A673 (cell line): ENCODE data around the gene PCDHB6. TPM values are rescaled to one million over a fixed set of nuclear protein-coding genes. Genes with fewer than 3 reads are reported as not detected.
"Not testable (repeated sequence)": the region's sequence is repeated elsewhere in the genome, so short reads cannot be mapped to it uniquely, and the experiment has no call there.

Source experiments
- BruUV-seq: library from RNA; stranded (reverse); fragments of 400-500 nt; replicated peaks from 2 replicates; lab custom pipeline; 2021; lab: Mats Ljungman, UMichigan
- CTCF ChIA-PET: fragments of 300-600 bp; sonication (Branson Sonifier 250); formaldehyde crosslinking; loops from one replicate; lab custom pipeline; 2022; ENCODE audit warnings: antibody characterized with exemption; lab: Charles Lee
- POLR2A ChIA-PET: fragments of 300-600 bp; sonication (Branson Sonifier 250); formaldehyde crosslinking; loops from one replicate; lab custom pipeline; 2022; ENCODE audit warnings: antibody characterized with exemption; ENCODE audit not compliant: low non-redundant PET; lab: Charles Lee
- DNase-seq: peaks from one replicate; pipeline ENCODE4 v3.0.0-alpha.2; 2015; ENCODE audit warnings: low spot score
- H3K27ac ChIP-seq: fragments of 200-600 bp; sonication (generic); 2 replicates; pipeline ENCODE4 v1.5.1; 2016; ENCODE audit warnings: mixed run types, low read depth, mild to moderate bottlenecking, mixed read lengths, antibody characterized with exemption, low read length; ENCODE audit not compliant: poor library complexity, severe bottlenecking
- H3K27me3 ChIP-seq: fragments of 200-600 bp; sonication (generic); replicated peaks from 2 replicates; pipeline ENCODE4 v1.6.1; 2017; ENCODE audit warnings: mixed run types, low read depth, mild to moderate bottlenecking, mixed read lengths, antibody characterized with exemption, low read length; ENCODE audit not compliant: insufficient read depth, poor library complexity
- H3K36me3 ChIP-seq: fragments of 200-600 bp; sonication (generic); 2 replicates; pipeline ENCODE4 v1.6.1; 2016; ENCODE audit warnings: mixed run types, mild to moderate bottlenecking, mixed read lengths, antibody characterized with exemption, low read length; ENCODE audit not compliant: insufficient read depth, poor library complexity, severe bottlenecking
- H3K4me1 ChIP-seq: fragments of 200-600 bp; sonication (generic); 2 replicates; pipeline ENCODE4 v1.6.1; 2017; ENCODE audit warnings: mixed run types, mild to moderate bottlenecking, mixed read lengths, antibody characterized with exemption, low read length; ENCODE audit not compliant: insufficient read depth, poor library complexity, severe bottlenecking
- H3K4me3 ChIP-seq: fragments of 200-600 bp; sonication (generic); 2 replicates; pipeline ENCODE4 v1.5.1; 2016; ENCODE audit warnings: low read depth, mixed run types, mild to moderate bottlenecking, mixed read lengths, low read length; ENCODE audit not compliant: poor library complexity, severe bottlenecking
- H3K9me3 ChIP-seq: fragments of 200-600 bp; sonication (generic); 2 replicates; pipeline ENCODE4 v1.6.1; 2016; ENCODE audit warnings: mixed run types, low read depth, mild to moderate bottlenecking, mixed read lengths, antibody characterized with exemption, low read length; ENCODE audit not compliant: poor library complexity, severe bottlenecking
- EZH2 ChIP-seq: fragments of 200-600 bp; sonication (generic); IDR thresholded peaks from 2 replicates; pipeline ENCODE4 v1.6.1; 2017; ENCODE audit warnings: borderline replicate concordance, low read depth, mild to moderate bottlenecking, mixed read lengths, antibody characterized with exemption, low read length; ENCODE audit not compliant: poor library complexity, severe bottlenecking
- intact Hi-C: fragments of 100-400 bp; cut with micrococcal nuclease; formaldehyde crosslinking; loops from one replicate; pipeline ENCODE4 v1.10.0; 2022; ENCODE audit not compliant: unreplicated experiment
- total RNA-seq: library from RNA; stranded (reverse); gene quantifications from 2 replicates; pipeline ENCODE4 v1.2.3, GENCODE V29; 2021
- TF ChIP-seq, protein P1 (sequence below): fragments of 300-800, 200-600 bp; sonication (generic); conservative IDR thresholded peaks from 2 replicates; pipeline ENCODE4 v1.5.1; 2017; ENCODE audit warnings: low read depth, mild to moderate bottlenecking, antibody characterized with exemption, low read length, moderate library complexity, mixed read lengths

Gene PCDHB6
- total RNA-seq, 1 experiment from 2014 or later, result 7.3 TPM

DNA sequence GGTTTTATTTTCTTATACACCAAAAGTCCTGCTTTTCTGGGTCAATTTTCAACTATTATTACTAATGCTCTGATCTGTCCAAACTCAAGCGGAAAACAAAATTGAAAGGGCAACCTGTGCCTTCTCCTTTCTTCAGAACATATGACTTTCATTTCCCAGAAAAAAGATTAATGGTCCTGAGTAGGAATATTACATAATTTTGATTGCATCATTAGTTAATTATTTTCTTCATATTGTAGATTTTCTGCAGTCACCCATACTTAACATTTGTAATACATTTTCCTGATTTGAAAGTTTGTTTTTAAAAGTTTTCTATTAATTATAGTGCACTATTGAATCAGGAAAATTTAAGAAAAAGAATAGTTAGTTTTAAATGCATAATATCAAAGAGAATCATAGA, 26.1 kb downstream of the PCDHB6 start:
- no peak overlapping the region for H3K27ac ChIP-seq
- ChIA-PET POLR2A (no interaction called here), CTCF (no interaction called here)
- no peaks in the 10 kb centered on the region for H3K4me1 ChIP-seq
- intact Hi-C loops, result no loop called here
- H3K27me3 ChIP-seq, result no peaks in the 10 kb centered on the region
- no peak for DNase-seq
- H3K36me3 ChIP-seq, result no peaks in the 10 kb centered on the region
- no peak for TF ChIP-seq EZH2
- no TSS peak for BruUV-seq
- no peak overlapping the region for H3K4me3 ChIP-seq
- H3K9me3 ChIP-seq, result no peaks in the 10 kb centered on the region

DNA sequence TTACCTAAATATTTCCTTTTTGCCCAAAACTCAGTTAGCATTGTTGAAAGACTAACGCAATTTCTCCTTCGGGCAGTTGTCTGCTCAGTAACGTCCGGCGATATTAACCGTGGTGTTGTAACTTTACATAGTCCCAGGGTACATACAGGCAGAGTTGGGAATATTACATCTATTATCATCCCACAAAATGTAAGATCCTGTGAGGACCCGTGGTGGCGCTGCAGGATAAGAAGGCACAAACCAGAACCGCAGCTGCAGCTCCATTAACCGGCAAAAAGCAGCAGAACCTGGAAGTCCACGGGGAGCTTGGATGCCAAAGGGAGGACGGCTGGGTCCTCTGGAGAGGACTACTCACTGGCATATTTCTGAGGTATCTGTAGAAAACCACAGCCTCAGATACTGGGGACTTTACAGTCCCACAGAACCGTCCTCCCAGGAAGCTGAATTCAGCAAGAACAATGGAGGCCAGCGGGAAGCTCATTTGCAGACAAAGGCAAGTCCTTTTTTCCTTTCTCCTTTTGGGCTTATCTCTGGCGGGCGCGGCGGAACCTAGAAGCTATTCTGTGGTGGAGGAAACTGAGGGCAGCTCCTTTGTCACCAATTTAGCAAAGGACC, 27.8 kb downstream of the PCDHB6 start, which contains the start of gene PCDHB8:
Gene PCDHB8 (plus strand): TSS at position 214 of the 615 bp plus-strand sequence. CDS start 245 bp downstream, at position 459.
- peak within 1 kb of the TSS; percentile 39 for H3K4me3 ChIP-seq
- DNase-seq, result peak; percentile 79
- H3K9me3 ChIP-seq, intact Hi-C loops, H3K27me3 ChIP-seq, POLR2A ChIA-PET, BruUV-seq, H3K27ac ChIP-seq, H3K36me3 ChIP-seq, H3K4me1 ChIP-seq: not testable (repeated sequence)
- CTCF ChIA-PET, result interaction anchor here (0.6 kb wide), 1 partner anchor 21 kb away, joined by 3 read pairs; no protein-coding TSS in a partner anchor
- TF ChIP-seq, protein P1, sequence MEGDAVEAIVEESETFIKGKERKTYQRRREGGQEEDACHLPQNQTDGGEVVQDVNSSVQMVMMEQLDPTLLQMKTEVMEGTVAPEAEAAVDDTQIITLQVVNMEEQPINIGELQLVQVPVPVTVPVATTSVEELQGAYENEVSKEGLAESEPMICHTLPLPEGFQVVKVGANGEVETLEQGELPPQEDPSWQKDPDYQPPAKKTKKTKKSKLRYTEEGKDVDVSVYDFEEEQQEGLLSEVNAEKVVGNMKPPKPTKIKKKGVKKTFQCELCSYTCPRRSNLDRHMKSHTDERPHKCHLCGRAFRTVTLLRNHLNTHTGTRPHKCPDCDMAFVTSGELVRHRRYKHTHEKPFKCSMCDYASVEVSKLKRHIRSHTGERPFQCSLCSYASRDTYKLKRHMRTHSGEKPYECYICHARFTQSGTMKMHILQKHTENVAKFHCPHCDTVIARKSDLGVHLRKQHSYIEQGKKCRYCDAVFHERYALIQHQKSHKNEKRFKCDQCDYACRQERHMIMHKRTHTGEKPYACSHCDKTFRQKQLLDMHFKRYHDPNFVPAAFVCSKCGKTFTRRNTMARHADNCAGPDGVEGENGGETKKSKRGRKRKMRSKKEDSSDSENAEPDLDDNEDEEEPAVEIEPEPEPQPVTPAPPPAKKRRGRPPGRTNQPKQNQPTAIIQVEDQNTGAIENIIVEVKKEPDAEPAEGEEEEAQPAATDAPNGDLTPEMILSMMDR, result peak; percentile 54

DNA sequence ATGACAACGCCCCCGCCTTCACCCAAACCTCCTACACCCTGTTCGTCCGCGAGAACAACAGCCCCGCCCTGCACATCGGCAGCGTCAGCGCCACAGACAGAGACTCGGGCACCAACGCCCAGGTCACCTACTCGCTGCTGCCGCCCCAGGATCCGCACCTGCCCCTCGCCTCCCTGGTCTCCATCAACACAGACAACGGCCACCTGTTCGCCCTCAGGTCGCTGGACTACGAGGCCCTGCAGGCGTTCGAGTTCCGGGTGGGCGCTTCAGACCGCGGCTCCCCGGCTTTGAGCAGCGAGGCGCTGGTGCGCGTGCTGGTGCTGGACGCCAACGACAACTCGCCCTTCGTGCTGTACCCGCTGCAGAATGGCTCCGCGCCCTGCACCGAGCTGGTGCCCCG, 29.5 kb downstream of the PCDHB6 start:
- H3K9me3 ChIP-seq, BruUV-seq, H3K27ac ChIP-seq, H3K4me3 ChIP-seq, H3K36me3 ChIP-seq, POLR2A ChIA-PET, intact Hi-C loops, H3K4me1 ChIP-seq, CTCF ChIA-PET, DNase-seq, H3K27me3 ChIP-seq: not testable (repeated sequence)

DNA sequence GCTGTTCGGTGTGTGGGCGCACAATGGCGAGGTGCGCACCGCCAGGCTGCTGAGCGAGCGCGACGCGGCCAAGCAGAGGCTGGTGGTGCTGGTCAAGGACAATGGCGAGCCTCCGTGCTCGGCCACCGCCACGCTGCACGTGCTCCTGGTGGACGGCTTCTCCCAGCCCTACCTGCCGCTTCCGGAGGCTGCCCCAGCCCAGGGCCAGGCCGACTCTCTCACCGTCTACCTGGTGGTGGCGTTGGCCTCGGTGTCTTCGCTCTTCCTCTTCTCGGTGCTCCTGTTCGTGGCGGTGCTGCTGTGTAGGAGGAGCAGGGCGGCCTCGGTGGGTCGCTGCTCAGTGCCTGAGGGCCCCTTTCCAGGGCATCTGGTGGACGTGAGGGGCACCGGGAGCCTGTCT, 30.0 kb downstream of the PCDHB6 start:
- H3K4me1 ChIP-seq, POLR2A ChIA-PET, BruUV-seq, H3K36me3 ChIP-seq, H3K27ac ChIP-seq, CTCF ChIA-PET, H3K4me3 ChIP-seq, H3K27me3 ChIP-seq, DNase-seq, H3K9me3 ChIP-seq: not testable (repeated sequence)
- intact Hi-C loops, result loop anchor here (5.0 kb wide), 1 partner anchor 88 kb away; the partner anchor contains the start of gene PCDHB2
